Measurements from ENCODE around the gene BTNL9. TPM values are rescaled to one million over a fixed set of nuclear protein-coding genes. Genes with fewer than 3 reads are reported as not detected.

Gene BTNL9
- total RNA-seq, 1 experiment from 2014 or later: 0.96 TPM

DNA sequence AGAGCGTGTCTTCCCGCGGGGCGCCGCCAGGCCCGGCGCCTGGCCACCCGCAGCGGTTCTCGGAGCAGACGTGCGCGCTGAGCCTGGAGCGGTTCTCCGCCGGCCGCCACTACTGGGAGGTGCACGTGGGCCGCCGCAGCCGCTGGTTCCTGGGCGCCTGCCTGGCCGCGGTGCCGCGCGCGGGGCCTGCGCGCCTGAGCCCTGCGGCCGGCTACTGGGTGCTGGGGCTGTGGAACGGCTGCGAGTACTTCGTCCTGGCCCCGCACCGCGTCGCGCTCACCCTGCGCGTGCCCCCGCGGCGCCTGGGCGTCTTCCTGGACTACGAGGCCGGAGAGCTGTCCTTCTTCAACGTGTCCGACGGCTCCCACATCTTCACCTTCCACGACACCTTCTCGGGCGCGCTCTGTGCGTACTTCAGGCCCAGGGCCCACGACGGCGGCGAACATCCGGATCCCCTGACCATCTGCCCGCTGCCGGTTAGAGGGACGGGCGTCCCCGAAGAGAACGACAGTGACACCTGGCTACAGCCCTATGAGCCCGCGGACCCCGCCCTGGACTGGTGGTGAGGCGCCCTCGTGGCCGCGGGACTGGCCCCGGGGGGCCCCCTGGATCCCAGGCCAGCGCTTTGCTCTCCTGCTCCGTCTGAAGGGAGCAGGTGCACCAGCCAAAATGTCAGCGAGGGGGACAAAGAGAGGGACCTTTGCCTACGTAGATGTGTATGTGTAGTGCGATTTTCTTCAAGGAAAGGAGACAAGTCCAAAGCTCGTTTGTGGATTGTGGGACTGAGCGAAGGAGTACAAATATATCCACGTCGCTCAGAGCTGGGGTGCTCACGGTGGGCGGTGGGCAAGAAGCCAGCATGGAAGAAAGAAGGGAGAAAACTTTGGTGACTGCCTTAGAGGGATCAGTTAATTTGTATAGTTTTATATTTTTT is 19.5 kb downstream of the BTNL9 start:
- no peak overlapping the region for H4K5ac ChIP-seq (ENCODE audit: insufficient read length, low read depth, low read length)
- H3K4me3 Mint-ChIP-seq: peak overlapping the region; percentile 50 to 77

More for the DNA sequence above, 19.5 kb downstream of the BTNL9 start:
- Histone ChIP-seq H3K4me1 (ENCODE audit: insufficient read depth, low read length) (0 out of 2 replicates have a peak, but pooled peaks cover 2% of the 10 kb centered on the region), H3K23ac (ENCODE audit: insufficient read length, low read depth, low read length) (no peak overlapping the region), H3K79me1 (ENCODE audit: insufficient read depth, low read depth, low read length, poor library complexity, severe bottlenecking) (no peaks in the 10 kb centered on the region), H3K27ac (ENCODE audit: insufficient read length, low read depth, low read length) (no peak overlapping the region), H3K9me3 (ENCODE audit: control insufficient read depth, low read depth, low read length) (no peaks in the 10 kb centered on the region), H2BK12ac (ENCODE audit: insufficient read length, low read depth, low read length) (no peak overlapping the region), H4K91ac (ENCODE audit: insufficient read length, low read depth, low read length) (no peak overlapping the region), H3K4me2 (ENCODE audit: insufficient read depth, insufficient read length, low read length) (peak overlapping the region; percentile 45), H4K20me1 (ENCODE audit: control insufficient read depth, insufficient read depth, insufficient read length) (no peaks in the 10 kb centered on the region), H3T11ph (ENCODE audit: low read length) (no peak overlapping the region), H3K14ac (ENCODE audit: insufficient read depth, low read length) (no peak overlapping the region), H3K9ac (ENCODE audit: extremely low read depth, insufficient read length, low read length) (no peak overlapping the region), H2AK5ac (ENCODE audit: insufficient read length, low read length) (no peak overlapping the region), H2AFZ (ENCODE audit: low read length) (no peak overlapping the region), H2BK5ac (ENCODE audit: insufficient read length, low read length) (no peak overlapping the region), H2BK120ac (ENCODE audit: low read depth, low read length, poor library complexity, severe bottlenecking) (no peak overlapping the region), H2BK20ac (ENCODE audit: low read depth, low read length, poor library complexity, severe bottlenecking) (no peak overlapping the region), H3K18ac (ENCODE audit: insufficient read length, low read depth, low read length) (no peak overlapping the region), H3K79me2 (ENCODE audit: insufficient read depth, low read length) (no peaks in the 10 kb centered on the region), H3K56ac (ENCODE audit: insufficient read length, low read depth, low read length) (no peak overlapping the region), H3K4ac (ENCODE audit: low read depth, low read length) (no peak overlapping the region), H2BK15ac (ENCODE audit: low read depth, low read length) (peak overlapping the region; percentile 27; the same call in 1 of the 2 replicates), H4K8ac (replicated peaks; ENCODE audit: insufficient read length, low read depth, low read length) (no peak overlapping the region), H3K23me2 (ENCODE audit: insufficient read length, low read depth, low read length, poor library complexity, severe bottlenecking) (peaks cover 9% of the 10 kb centered on the region), H3K27me3 (ENCODE audit: insufficient read depth, low read length) (peaks cover 52% of the 10 kb centered on the region)
- no CpG with 5 or more reads among the region's 86 CpGs for WGBS (ENCODE audit: extremely low coverage, insufficient read length, low lambda C conversion rate)
- Mint-ChIP-seq H3K4me1 (peaks cover 13 to 15% of the 10 kb centered on the region in 2 experiments), H3K27ac (no peak overlapping the region), H3K36me3 (ENCODE audit: insufficient read depth in 1 of 3, low read depth in 3 of 3) (peaks cover 0 to 1% (median 0%) of the 10 kb centered on the region in 3 experiments; a peak in 1 of 7 replicates), H3K27me3 (ENCODE audit: low read depth) (peaks cover 98% of the 10 kb centered on the region), H3K9me3 (peaks cover 0 to 19% of the 10 kb centered on the region in 2 experiments; a peak in 3 of 5 replicates)
- DNase-seq: peak; percentile 51
- TF ChIP-seq, protein P1, sequence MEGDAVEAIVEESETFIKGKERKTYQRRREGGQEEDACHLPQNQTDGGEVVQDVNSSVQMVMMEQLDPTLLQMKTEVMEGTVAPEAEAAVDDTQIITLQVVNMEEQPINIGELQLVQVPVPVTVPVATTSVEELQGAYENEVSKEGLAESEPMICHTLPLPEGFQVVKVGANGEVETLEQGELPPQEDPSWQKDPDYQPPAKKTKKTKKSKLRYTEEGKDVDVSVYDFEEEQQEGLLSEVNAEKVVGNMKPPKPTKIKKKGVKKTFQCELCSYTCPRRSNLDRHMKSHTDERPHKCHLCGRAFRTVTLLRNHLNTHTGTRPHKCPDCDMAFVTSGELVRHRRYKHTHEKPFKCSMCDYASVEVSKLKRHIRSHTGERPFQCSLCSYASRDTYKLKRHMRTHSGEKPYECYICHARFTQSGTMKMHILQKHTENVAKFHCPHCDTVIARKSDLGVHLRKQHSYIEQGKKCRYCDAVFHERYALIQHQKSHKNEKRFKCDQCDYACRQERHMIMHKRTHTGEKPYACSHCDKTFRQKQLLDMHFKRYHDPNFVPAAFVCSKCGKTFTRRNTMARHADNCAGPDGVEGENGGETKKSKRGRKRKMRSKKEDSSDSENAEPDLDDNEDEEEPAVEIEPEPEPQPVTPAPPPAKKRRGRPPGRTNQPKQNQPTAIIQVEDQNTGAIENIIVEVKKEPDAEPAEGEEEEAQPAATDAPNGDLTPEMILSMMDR (conservative IDR thresholded peaks at IDR 0.05): no peak
